Activated T-cell treated with anti-CD3 and anti-CD28 coated beads, Interleukin-2, amount 50 U/mL, for 4 hours (primary cell): ENCODE data around the gene ARHGAP44. TPM values are rescaled to one million over a fixed set of nuclear protein-coding genes. Genes with fewer than 3 reads are reported as not detected.

Source experiments
- ATAC-seq, 2 donors: fragments of 200-7000 bp; cut with Tn5 transposase; one replicate each; pipeline ENCODE4 v1.10.0; 2021
- DNase-seq: peaks from one replicate; pipeline ENCODE4 v3.0.0-alpha.2; 2020
- H3K27me3 Mint-ChIP-seq: one replicate; pipeline ENCODE4 v1.8.0; 2021; ENCODE audit warnings: low read depth, mixed read lengths
- H3K36me3 Mint-ChIP-seq: one replicate; pipeline ENCODE4 v1.8.0; 2022; ENCODE audit warnings: mixed read lengths; ENCODE audit not compliant: insufficient read depth
- H3K4me1 Mint-ChIP-seq: one replicate; pipeline ENCODE4 v1.8.0; 2021; ENCODE audit warnings: low read depth, mixed read lengths
- H3K4me3 Mint-ChIP-seq: one replicate; pipeline ENCODE4 v1.8.0; 2021; ENCODE audit warnings: mild to moderate bottlenecking, moderate library complexity, mixed read lengths
- H3K9me3 Mint-ChIP-seq: one replicate; pipeline ENCODE4 v1.8.0; 2021; ENCODE audit warnings: mixed read lengths
- total RNA-seq, 3 donors: library from RNA; stranded (reverse); gene quantifications; one replicate each; pipeline ENCODE4 v1.2.1, GENCODE V29; 2021

ARHGAP44 gene
- total RNA-seq, 3 donors from 2014 or later: 0.10 to 0.11 TPM; not detected in 1

GRCh38 chr17:12794919-12795532 lies 5.7 kb downstream of the ARHGAP44 start:
- DNase-seq: no peak
- Mint-ChIP-seq H3K4me3 (no peak overlapping the region), H3K4me1 (peaks cover 5% of the 10 kb centered on the region), H3K9me3 (peaks cover 14% of the 10 kb centered on the region), H3K36me3 (no peaks in the 10 kb centered on the region), H3K27me3 (peaks cover 26% of the 10 kb centered on the region)
- no peak for ATAC-seq

DNA sequence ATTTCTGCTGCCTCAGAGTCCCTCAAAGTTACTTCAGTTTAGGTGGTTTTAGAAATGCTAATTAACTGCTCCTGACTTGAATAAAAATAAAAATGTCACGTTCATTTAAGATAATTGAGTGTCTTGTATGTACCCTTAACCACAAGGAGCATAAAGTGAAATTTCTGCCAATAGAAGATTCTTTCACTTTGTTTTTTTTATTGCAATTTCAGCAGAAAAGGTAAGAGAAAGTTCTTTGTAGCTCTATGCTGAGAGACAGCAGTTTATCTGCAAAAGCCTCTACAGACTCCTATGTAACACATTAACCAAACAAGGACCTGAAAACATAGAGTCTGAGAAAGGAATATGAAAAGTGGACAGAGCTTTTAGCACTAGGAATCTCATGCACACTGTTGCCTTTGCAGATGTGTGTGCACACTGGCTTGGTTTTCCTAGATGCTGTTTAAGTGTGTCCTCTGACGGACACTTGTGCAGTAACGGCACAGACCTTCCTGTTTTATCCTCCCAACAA lies 11.6 kb downstream of the ARHGAP44 start:
- Mint-ChIP-seq H3K27me3 (no peaks in the 10 kb centered on the region), H3K4me1 (no peaks in the 10 kb centered on the region), H3K9me3 (peaks cover 14% of the 10 kb centered on the region), H3K4me3 (no peak overlapping the region), H3K36me3 (no peaks in the 10 kb centered on the region)
- no peak for DNase-seq
- ATAC-seq: no peak

- no peaks in the 10 kb centered on the region for H3K27me3 Mint-ChIP-seq
- ATAC-seq: no peak
- H3K4me3 Mint-ChIP-seq: no peak overlapping the region
- DNase-seq: no peak
- H3K9me3 Mint-ChIP-seq: peaks cover 13% of the 10 kb centered on the region
- no peaks in the 10 kb centered on the region for H3K4me1 Mint-ChIP-seq
- no peaks in the 10 kb centered on the region for H3K36me3 Mint-ChIP-seq
These were observed 17.3 kb downstream of the ARHGAP44 start for GRCh38 chr17:12806630-12807029.

DNA sequence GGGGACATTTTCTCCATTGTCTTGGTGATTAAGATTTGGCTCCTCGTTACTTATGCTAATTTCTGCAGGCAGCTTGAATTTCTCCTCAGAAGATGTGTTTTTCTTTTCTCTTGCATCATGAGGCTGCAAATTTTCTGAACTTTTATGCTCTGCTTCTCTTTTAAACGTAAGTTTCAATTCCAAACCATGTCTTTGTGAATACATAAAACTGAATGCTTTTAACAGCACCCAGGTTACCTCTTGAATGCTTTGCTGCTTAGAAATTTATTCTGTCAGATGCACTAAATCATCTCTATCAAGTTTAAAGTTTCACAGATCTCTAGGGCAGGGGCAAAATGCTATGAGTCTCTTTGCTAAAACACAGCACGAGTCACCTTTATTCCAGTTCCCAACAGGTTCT lies 19.4 kb downstream of the ARHGAP44 start:
- peaks cover 13% of the 10 kb centered on the region for H3K9me3 Mint-ChIP-seq
- DNase-seq (no peak), ATAC-seq (no peak)
- H3K4me3 Mint-ChIP-seq: no peak overlapping the region
- H3K36me3 Mint-ChIP-seq: no peaks in the 10 kb centered on the region
- H3K27me3 Mint-ChIP-seq: no peaks in the 10 kb centered on the region
- no peaks in the 10 kb centered on the region for H3K4me1 Mint-ChIP-seq

- Mint-ChIP-seq H3K36me3 (no peaks in the 10 kb centered on the region), H3K27me3 (no peaks in the 10 kb centered on the region), H3K4me1 (no peaks in the 10 kb centered on the region), H3K9me3 (peaks cover 14% of the 10 kb centered on the region), H3K4me3 (no peak overlapping the region)
- DNase-seq: no peak
- ATAC-seq: no peak
These were observed 23.6 kb downstream of the ARHGAP44 start for GRCh38 chr17:12812877-12813276.

DNA sequence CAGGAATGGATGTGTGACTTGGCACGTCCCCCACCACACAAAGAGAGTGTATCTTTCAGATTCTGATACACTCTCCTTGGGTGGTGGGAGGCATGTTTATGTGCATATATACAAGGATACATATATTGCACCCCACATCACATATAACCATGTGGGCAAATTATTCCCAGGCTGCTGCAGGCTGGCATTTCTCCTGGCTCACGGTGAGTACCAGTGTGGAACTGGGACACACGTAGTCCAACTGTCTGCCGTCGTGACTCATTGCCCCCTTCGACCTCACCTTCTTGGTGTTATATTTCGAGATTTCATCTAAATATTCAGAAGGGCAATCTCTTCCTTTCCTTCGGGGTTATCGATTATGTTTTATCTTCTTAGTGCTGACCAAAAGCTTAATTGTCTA lies 24.4 kb downstream of the ARHGAP44 start:
- DNase-seq (no peak), ATAC-seq (no peak)
- Mint-ChIP-seq H3K36me3 (no peaks in the 10 kb centered on the region), H3K4me3 (no peak overlapping the region), H3K4me1 (no peaks in the 10 kb centered on the region), H3K9me3 (peaks cover 13% of the 10 kb centered on the region), H3K27me3 (no peaks in the 10 kb centered on the region)

- Mint-ChIP-seq H3K36me3 (no peaks in the 10 kb centered on the region), H3K9me3 (peaks cover 8% of the 10 kb centered on the region), H3K4me1 (no peaks in the 10 kb centered on the region), H3K4me3 (no peak overlapping the region), H3K27me3 (no peaks in the 10 kb centered on the region)
- DNase-seq (no peak), ATAC-seq (no peak)
These were observed 25.4 kb downstream of the ARHGAP44 start for GRCh38 chr17:12814718-12815117.

DNA sequence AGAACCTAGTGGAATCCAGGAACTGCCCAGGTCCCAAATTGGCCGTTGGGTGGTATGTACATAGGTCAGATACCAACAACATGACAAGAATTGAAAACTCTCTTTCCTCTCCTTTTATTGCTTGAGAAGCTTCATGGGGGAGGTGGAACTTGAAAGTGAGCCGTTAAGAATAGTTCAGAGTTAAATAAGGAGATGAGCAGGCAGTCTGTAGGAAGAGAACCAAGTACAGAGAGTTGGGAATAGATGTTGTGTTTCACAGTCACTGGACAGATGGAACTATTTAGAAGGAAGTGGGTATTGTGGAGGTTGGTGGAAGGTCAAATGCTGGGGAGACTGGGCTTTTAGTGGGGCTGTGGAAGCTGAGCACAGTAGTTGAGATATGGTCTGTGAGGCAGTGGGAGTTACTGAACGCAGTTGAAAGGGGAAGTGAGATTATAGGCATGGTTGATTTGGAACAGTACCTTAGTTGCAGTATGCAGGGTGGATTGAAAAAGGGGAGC lies 26.4 kb downstream of the ARHGAP44 start:
- Mint-ChIP-seq H3K4me1 (no peaks in the 10 kb centered on the region), H3K36me3 (no peaks in the 10 kb centered on the region), H3K4me3 (no peak overlapping the region), H3K9me3 (peaks cover 9% of the 10 kb centered on the region), H3K27me3 (no peaks in the 10 kb centered on the region)
- ATAC-seq (no peak), DNase-seq (no peak)

GRCh38 chr17:12821376-12821940 lies 32.2 kb downstream of the ARHGAP44 start:
- H3K4me1 Mint-ChIP-seq: no peaks in the 10 kb centered on the region
- peaks cover 9% of the 10 kb centered on the region for H3K9me3 Mint-ChIP-seq

DNA sequence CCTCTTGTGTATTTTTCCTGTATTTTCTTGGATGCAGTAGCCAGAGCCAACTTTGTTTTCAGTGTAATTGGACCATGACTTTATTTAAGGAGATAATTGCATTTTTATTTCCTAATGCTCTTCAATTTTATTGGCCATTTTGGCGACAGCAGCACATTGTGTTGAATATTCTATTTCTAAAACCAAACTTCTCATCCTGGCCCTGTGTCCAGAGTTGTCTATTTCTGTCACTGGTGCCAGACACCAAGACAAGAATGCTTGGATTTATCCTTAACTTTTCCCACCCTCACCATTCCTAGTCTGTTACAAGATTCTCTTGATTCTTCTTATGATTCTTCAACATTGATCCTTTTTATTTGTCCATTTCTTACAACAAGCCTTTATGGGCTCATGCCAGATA lies 37.1 kb downstream of the ARHGAP44 start:
- DNase-seq: no peak
- Mint-ChIP-seq H3K4me1 (no peaks in the 10 kb centered on the region), H3K36me3 (no peaks in the 10 kb centered on the region), H3K4me3 (no peak overlapping the region), H3K9me3 (peaks cover 9% of the 10 kb centered on the region), H3K27me3 (no peaks in the 10 kb centered on the region)
- ATAC-seq: no peak

More at GRCh38 chr17:12821376-12821940, 32.2 kb downstream of the ARHGAP44 start:
- DNase-seq (no peak), ATAC-seq (no peak)
- Mint-ChIP-seq H3K27me3 (no peaks in the 10 kb centered on the region), H3K4me3 (no peak overlapping the region), H3K36me3 (no peaks in the 10 kb centered on the region)

DNA sequence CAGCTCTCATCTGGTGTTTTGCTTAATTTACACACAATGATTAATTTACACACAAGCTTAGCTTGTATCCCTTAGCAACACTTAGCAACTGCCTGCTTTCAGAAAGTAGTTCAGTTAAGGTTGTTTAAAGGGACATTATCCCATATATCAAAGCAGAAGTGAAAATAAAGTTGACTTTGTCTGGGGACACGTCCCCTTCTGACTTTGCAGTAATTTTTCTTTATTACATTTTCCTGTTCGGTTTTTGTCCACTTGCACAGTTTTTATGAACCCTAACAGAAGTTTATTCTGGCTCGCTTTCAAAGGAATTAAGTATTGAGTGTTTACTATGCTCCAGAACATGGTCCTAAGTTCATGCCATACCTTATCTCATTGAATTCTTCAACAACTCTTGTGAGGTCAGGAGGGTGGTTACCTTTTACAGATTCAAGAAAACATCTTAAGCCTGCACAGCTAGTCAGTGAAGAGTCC lies 41.5 kb downstream of the ARHGAP44 start:
- Mint-ChIP-seq H3K36me3 (no peaks in the 10 kb centered on the region), H3K4me1 (no peaks in the 10 kb centered on the region), H3K9me3 (peaks cover 25% of the 10 kb centered on the region), H3K27me3 (no peaks in the 10 kb centered on the region), H3K4me3 (no peak overlapping the region)
- ATAC-seq: no peak
- no peak for DNase-seq

- Mint-ChIP-seq H3K36me3 (no peaks in the 10 kb centered on the region), H3K4me1 (no peaks in the 10 kb centered on the region), H3K27me3 (no peaks in the 10 kb centered on the region), H3K4me3 (no peak overlapping the region), H3K9me3 (peaks cover 25% of the 10 kb centered on the region)
- DNase-seq (no peak), ATAC-seq (no peak)
These were observed 42.5 kb downstream of the ARHGAP44 start for GRCh38 chr17:12831839-12832238.

DNA sequence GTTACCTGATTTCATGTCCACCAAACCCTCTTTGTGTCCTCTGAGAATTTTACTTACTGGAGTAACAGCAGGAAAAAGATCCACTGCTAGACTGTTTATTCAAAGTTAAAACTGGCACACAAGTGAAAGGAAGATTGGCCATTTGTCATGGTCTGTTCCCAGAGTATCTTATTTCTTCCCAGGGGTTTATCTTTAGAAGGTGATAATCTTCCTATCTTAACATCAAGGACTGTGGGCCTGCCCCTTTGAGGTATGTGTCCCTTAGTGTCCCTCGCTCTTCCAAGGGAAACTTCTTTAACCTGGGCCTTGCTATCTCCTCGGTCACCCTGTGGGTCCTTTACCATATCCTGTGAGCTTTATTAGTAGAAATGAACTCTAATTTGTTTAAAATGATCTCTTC lies 49.7 kb downstream of the ARHGAP44 start:
- H3K4me1 Mint-ChIP-seq: no peaks in the 10 kb centered on the region
- DNase-seq (no peak), ATAC-seq (no peak)
- H3K4me3 Mint-ChIP-seq: no peak overlapping the region
- H3K9me3 Mint-ChIP-seq: no peaks in the 10 kb centered on the region
- H3K27me3 Mint-ChIP-seq: no peaks in the 10 kb centered on the region
- no peaks in the 10 kb centered on the region for H3K36me3 Mint-ChIP-seq

- Mint-ChIP-seq H3K27me3 (no peaks in the 10 kb centered on the region), H3K9me3 (no peaks in the 10 kb centered on the region), H3K4me1 (no peaks in the 10 kb centered on the region), H3K4me3 (no peak overlapping the region), H3K36me3 (no peaks in the 10 kb centered on the region)
- no peak for ATAC-seq
- no peak for DNase-seq
These were observed 53.6 kb downstream of the ARHGAP44 start for GRCh38 chr17:12842936-12843335.

GRCh38 chr17:12850996-12851395 lies 61.7 kb downstream of the ARHGAP44 start:
- Mint-ChIP-seq H3K4me3 (no peak overlapping the region), H3K9me3 (peaks cover 3% of the 10 kb centered on the region), H3K36me3 (no peaks in the 10 kb centered on the region), H3K27me3 (no peaks in the 10 kb centered on the region), H3K4me1 (no peaks in the 10 kb centered on the region)
- DNase-seq: no peak
- ATAC-seq: no peak
